K562 (cell line): Measurements from ENCODE around the gene BORCS8.

Source experiments
- CEBPB ChIP-seq: fragments of 450-650 bp; IDR thresholded peaks from 2 replicates; pipeline ENCODE4 v1.6.1; 2016; ENCODE audit warnings: missing genetic modification characterization, missing compliant biosample characterization
- CHD2 ChIP-seq: IDR thresholded peaks from 2 replicates; pipeline ENCODE4 v1.6.1; 2011; ENCODE audit warnings: low read depth, low read length
- CTCF ChIP-seq, 3 experiments: IDR thresholded peaks in 2 of 3; conservative IDR thresholded peaks in 1 of 3; 2 replicates each; pipeline ENCODE4 v1.5.1; 2011 to 2012; ENCODE audit warnings: low read length in 3 of 3, mild to moderate bottlenecking in 3 of 3, control low read depth in 2 of 3, improper control_type of control experiment in 1 of 3, inconsistent platforms in 1 of 3, low read depth in 1 of 3, mixed read lengths in 1 of 3, moderate library complexity in 1 of 3; ENCODE audit not compliant: insufficient read depth in 2 of 3
- EZH2 ChIP-seq: IDR thresholded peaks from 2 replicates; pipeline ENCODE4 v1.6.1; 2012; ENCODE audit warnings: low read depth, mild to moderate bottlenecking, inconsistent platforms, low read length, borderline replicate concordance
- JUND ChIP-seq, 2 experiments: IDR thresholded peaks; 2 replicates in 1 of 2; 3 replicates in 1 of 2; pipeline ENCODE4 v1.6.1; 2011; ENCODE audit warnings: borderline replicate concordance in 2 of 2, low read depth in 2 of 2, low read length in 2 of 2, improper control_type of control experiment in 1 of 2, missing biosample characterization in 1 of 2, missing genetic modification characterization in 1 of 2, missing genetic modification reagents in 1 of 2
- MXI1 ChIP-seq: IDR thresholded peaks from 2 replicates; pipeline ENCODE4 v1.6.1; 2011; ENCODE audit warnings: low read depth, mild to moderate bottlenecking, improper control_type of control experiment, low read length
- POLR2A ChIP-seq: fragments of 450-650 bp; conservative IDR thresholded peaks from 2 replicates; pipeline ENCODE4 v1.6.1; 2016
- POLR2AphosphoS5 ChIP-seq: IDR thresholded peaks from 2 replicates; pipeline ENCODE4 v1.6.1; 2011; ENCODE audit warnings: mild to moderate bottlenecking, low read depth, low read length, moderate library complexity; ENCODE audit not compliant: control insufficient read depth, insufficient read depth
- RCOR1 ChIP-seq, 2 experiments: IDR thresholded peaks; 2 replicates each; pipeline ENCODE4 v1.6.1; 2012; ENCODE audit warnings: low read depth in 2 of 2, low read length in 2 of 2, borderline replicate concordance in 1 of 2, improper control_type of control experiment in 1 of 2
- REST ChIP-seq, 2 experiments: fragments of 450-650 bp; formaldehyde crosslinking in 1 of 2; IDR thresholded peaks; 2 replicates each; pipeline versions ENCODE4 v1.4.0 to v1.6.1; 2014 to 2020; ENCODE audit warnings: mild to moderate bottlenecking in 2 of 2, borderline replicate concordance in 1 of 2, low read depth in 1 of 2
- RUNX1 ChIP-seq: sonication (generic); IDR thresholded peaks from 2 replicates; pipeline ENCODE4 v1.6.1; 2016; ENCODE audit warnings: antibody characterized with exemption, low read depth
- SPI1 ChIP-seq: IDR thresholded peaks from 2 replicates; pipeline ENCODE4 v1.6.1; 2011; ENCODE audit warnings: low read depth, low read length, control low read depth, borderline replicate concordance
- TEAD4 ChIP-seq, 2 experiments: sonication (generic) in 1 of 2; formaldehyde crosslinking in 1 of 2; IDR thresholded peaks; 2 replicates each; pipeline versions ENCODE4 v1.6.1 to v1.8.0; 2012 to 2022; ENCODE audit warnings: borderline replicate concordance in 1 of 2, inconsistent platforms in 1 of 2, low read length in 1 of 2, mild to moderate bottlenecking in 1 of 2, missing genetic modification reagents in 1 of 2
- YY1 ChIP-seq, 3 experiments: IDR thresholded peaks; 2 replicates each; pipeline ENCODE4 v1.6.1; 2011; ENCODE audit warnings: low read length in 2 of 3, mild to moderate bottlenecking in 2 of 3, moderate library complexity in 2 of 3, borderline replicate concordance in 1 of 3, control low read depth in 1 of 3, low read depth in 1 of 3; ENCODE audit not compliant: insufficient read depth in 3 of 3, insufficient replicate concordance in 2 of 3, control insufficient read depth in 1 of 3, insufficient read length in 1 of 3; ENCODE audit errors: extremely low read depth in 1 of 3

GRCh38 chr19:19223636-19224035 is 31.7 kb upstream of the BORCS8 start:
- no peak for TF ChIP-seq SPI1
- no peak for TF ChIP-seq POLR2AphosphoS5
- TF ChIP-seq TEAD4 (IDR thresholded peaks at IDR 0.05; ENCODE audit: low read length): no peak
- TF ChIP-seq TEAD4 (CRISPR knock-in tag; IDR thresholded peaks at IDR 0.05; ENCODE audit: borderline replicate concordance): no peak
- TF ChIP-seq CTCF (IDR thresholded peaks at IDR 0.05 in 2 of 3, conservative IDR thresholded peaks at IDR 0.05 in 1 of 3; ENCODE audit: insufficient read depth in 2 of 3, low read depth in 1 of 3, low read length in 3 of 3): no peak
- TF ChIP-seq JUND (IDR thresholded peaks at IDR 0.05; ENCODE audit: borderline replicate concordance, low read depth, low read length): no peak
- no peak for TF ChIP-seq JUND (tag; IDR thresholded peaks at IDR 0.05; ENCODE audit: borderline replicate concordance, low read depth, low read length)
- TF ChIP-seq RUNX1: no peak
- TF ChIP-seq REST (IDR thresholded peaks at IDR 0.05; ENCODE audit: borderline replicate concordance): no peak
- no peak for TF ChIP-seq REST (CRISPR knock-in tag; IDR thresholded peaks at IDR 0.05; ENCODE audit: low read depth)
- TF ChIP-seq CEBPB: no peak
- TF ChIP-seq CHD2: no peak
- TF ChIP-seq MXI1: no peak
- TF ChIP-seq YY1 (IDR thresholded peaks at IDR 0.05; ENCODE audit: borderline replicate concordance in 1 of 3, control insufficient read depth in 1 of 3, extremely low read depth in 1 of 3, insufficient read depth in 3 of 3, insufficient read length in 1 of 3, insufficient replicate concordance in 2 of 3, low read depth in 1 of 3, low read length in 2 of 3): no peak
- TF ChIP-seq RCOR1 (IDR thresholded peaks at IDR 0.05; ENCODE audit: borderline replicate concordance in 1 of 2, low read depth in 2 of 2, low read length in 2 of 2): no peak
- no peak for TF ChIP-seq POLR2A
- no peak for TF ChIP-seq EZH2
